Vagina (tissue), 2 donors: ENCODE data around the gene BHLHE41.

Experiments
- CTCF ChIP-seq, 3 experiments: fragments of 450-650 bp in 2 of 3; fragments of 200-600 bp in 1 of 3; sonication (generic) in 1 of 3; IDR thresholded peaks; one replicate each; pipeline ENCODE4 v1.5.1; 2017 to 2019; ENCODE audit warnings: antibody characterized with exemption in 3 of 3, mild to moderate bottlenecking in 2 of 3, moderate library complexity in 2 of 3
- POLR2A ChIP-seq, 2 donors: fragments of 450-650 bp; IDR thresholded peaks; one replicate each; pipeline ENCODE4 v1.6.1; 2017; ENCODE audit warnings: antibody characterized with exemption in 2 of 2, mild to moderate bottlenecking in 2 of 2, moderate library complexity in 2 of 2
- POLR2AphosphoS5 ChIP-seq, 2 donors: sonication (generic); formaldehyde crosslinking; IDR thresholded peaks; one replicate each; pipeline ENCODE4 v1.9.0; 2017; ENCODE audit warnings: antibody characterized with exemption in 2 of 2, mild to moderate bottlenecking in 2 of 2, low read depth in 1 of 2; ENCODE audit not compliant: insufficient read depth in 1 of 2

GRCh38 chr12:26172946-26173552 lies 48.2 kb upstream of the BHLHE41 start:
- no peak for TF ChIP-seq CTCF (IDR thresholded peaks at IDR 0.05)
- TF ChIP-seq POLR2A (IDR thresholded peaks at IDR 0.05): no peak
- no peak for TF ChIP-seq POLR2AphosphoS5 (IDR thresholded peaks at IDR 0.05; ENCODE audit: insufficient read depth in 1 of 2, low read depth in 1 of 2)
